Mucosa of rectum (tissue), 2 donors: ENCODE data around the gene ASCC2.
"Not testable (repeated sequence)": the region's sequence is repeated elsewhere in the genome, so short reads cannot be mapped to it uniquely, and the experiment has no call there.

ENCODE experiments used
- H3K27ac ChIP-seq, 2 donors: one replicate each; pipeline ENCODE4 v1.7.0; 2013; ENCODE audit warnings: inconsistent platforms in 2 of 2, low read depth in 2 of 2, low read length in 2 of 2
- H3K27me3 ChIP-seq, 2 donors: one replicate each; pipeline ENCODE4 v1.7.0; 2013; ENCODE audit warnings: low read length in 2 of 2; ENCODE audit not compliant: control insufficient read depth in 2 of 2, insufficient read depth in 2 of 2
- H3K36me3 ChIP-seq, 2 donors: one replicate each; pipeline ENCODE4 v1.7.0; 2013; ENCODE audit warnings: low read length in 2 of 2; ENCODE audit not compliant: control insufficient read depth in 2 of 2, insufficient read depth in 2 of 2
- H3K4me1 ChIP-seq, 2 donors: one replicate each; pipeline ENCODE4 v1.7.0; 2013; ENCODE audit warnings: low read length in 2 of 2, mild to moderate bottlenecking in 1 of 2; ENCODE audit not compliant: control insufficient read depth in 2 of 2, insufficient read depth in 2 of 2
- H3K4me3 ChIP-seq, 2 donors: one replicate each; pipeline ENCODE4 v1.7.0; 2013; ENCODE audit warnings: low read length in 2 of 2
- H3K9ac ChIP-seq, 2 donors: one replicate each; pipeline ENCODE4 v1.7.0; 2013; ENCODE audit warnings: low read length in 2 of 2, low read depth in 1 of 2, mild to moderate bottlenecking in 1 of 2
- H3K9me3 ChIP-seq, 2 donors: one replicate each; pipeline ENCODE4 v1.7.0; 2013; ENCODE audit warnings: low read length in 2 of 2; ENCODE audit not compliant: control insufficient read depth in 2 of 2
- donor health status: healthy.
- donor health status: Normal muscosa, but diverticular disease.

ASCC2 gene

GRCh38 chr22:29859030-29859429 lies 21.0 kb upstream of the ASCC2 start:
- H3K36me3 ChIP-seq, H3K9ac ChIP-seq, H3K9me3 ChIP-seq, H3K4me3 ChIP-seq, H3K27me3 ChIP-seq, H3K27ac ChIP-seq, H3K4me1 ChIP-seq: not testable (repeated sequence)

DNA sequence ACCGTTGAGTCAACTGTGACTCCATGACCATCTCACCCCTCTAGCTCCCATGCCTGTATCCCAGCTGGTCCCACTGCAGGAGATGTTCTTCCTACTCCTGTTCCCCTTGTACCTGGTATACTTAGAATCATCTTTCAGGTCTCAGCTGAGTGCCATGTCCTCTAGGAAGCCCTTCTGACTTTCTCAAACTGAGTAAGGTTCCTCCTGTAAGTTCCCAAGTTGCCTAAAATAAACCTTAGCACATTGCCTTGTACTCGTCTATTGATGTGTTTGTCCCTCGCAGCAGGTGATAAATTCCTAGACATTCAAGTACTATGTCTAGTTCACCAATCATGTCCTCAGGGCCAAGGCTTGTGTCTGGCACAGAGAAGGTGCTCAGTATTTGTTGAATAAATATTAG lies 18.4 kb upstream of the ASCC2 start:
- Histone ChIP-seq H3K4me1 (no peaks in the 10 kb centered on the region), H3K9me3 (no peaks in the 10 kb centered on the region), H3K36me3 (no peaks in the 10 kb centered on the region), H3K27ac (no peak overlapping the region), H3K4me3 (no peak overlapping the region), H3K9ac (no peak overlapping the region), H3K27me3 (no peaks in the 10 kb centered on the region)

DNA sequence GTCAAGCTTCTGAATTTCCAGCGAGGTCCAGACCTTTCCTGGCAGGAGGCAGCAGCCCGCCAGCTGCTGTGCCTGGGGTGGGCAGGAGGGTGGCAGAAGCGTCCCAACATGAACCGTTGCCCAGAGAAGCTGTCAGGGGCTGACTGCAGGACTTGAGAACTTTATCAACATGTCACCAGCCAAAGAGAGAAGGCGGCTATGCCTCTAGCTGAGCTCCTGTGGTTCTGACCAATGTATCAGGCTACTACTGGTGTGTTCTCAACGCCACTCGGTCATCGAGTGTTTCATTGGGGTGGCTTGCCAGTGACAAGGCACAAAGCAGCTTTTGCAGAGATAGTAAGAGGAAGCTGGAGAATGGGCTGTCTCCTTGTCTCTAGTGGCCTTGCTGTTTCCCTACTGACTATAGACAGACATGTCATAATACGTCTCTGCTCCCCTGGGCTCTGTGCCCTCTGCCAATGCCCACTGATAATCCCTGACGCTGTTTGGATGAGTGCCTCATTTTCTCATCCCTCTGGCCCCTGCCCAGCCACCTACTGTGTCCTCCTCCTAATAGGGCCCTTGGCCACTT lies 17.6 kb upstream of the ASCC2 start:
- no peak overlapping the region for H3K9ac ChIP-seq
- no peaks in the 10 kb centered on the region for H3K36me3 ChIP-seq
- no peaks in the 10 kb centered on the region for H3K9me3 ChIP-seq
- no peaks in the 10 kb centered on the region for H3K4me1 ChIP-seq
- no peak overlapping the region for H3K27ac ChIP-seq
- no peak overlapping the region for H3K4me3 ChIP-seq
- H3K27me3 ChIP-seq: no peaks in the 10 kb centered on the region

DNA sequence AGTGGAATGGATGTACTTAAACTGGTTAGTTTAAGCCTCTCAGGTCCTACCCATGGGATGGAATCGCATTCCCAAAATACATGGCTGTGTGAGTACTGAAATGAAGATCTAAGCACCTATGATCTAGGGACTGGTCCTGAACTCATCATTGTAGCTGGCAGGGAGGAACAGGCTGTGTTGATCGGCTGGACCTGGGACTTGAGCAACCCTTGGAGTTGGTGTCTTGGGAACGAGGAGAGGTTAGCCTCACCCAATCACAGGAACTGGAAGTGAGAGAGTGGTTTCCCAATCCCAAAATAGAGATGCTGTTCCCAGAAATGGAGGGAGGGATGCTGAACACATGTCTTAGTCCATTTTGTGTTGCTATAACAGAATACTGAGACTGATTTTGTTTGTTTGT lies 16.4 kb upstream of the ASCC2 start:
- Histone ChIP-seq H3K9me3 (no peaks in the 10 kb centered on the region), H3K36me3 (no peaks in the 10 kb centered on the region), H3K4me3 (no peak overlapping the region), H3K4me1 (no peaks in the 10 kb centered on the region), H3K27ac (no peak overlapping the region), H3K27me3 (no peaks in the 10 kb centered on the region), H3K9ac (no peak overlapping the region)

- H3K27me3 ChIP-seq: no peaks in the 10 kb centered on the region
- H3K36me3 ChIP-seq: no peaks in the 10 kb centered on the region
- no peak overlapping the region for H3K9ac ChIP-seq
- H3K4me1 ChIP-seq: no peaks in the 10 kb centered on the region
- no peaks in the 10 kb centered on the region for H3K9me3 ChIP-seq
- no peak overlapping the region for H3K4me3 ChIP-seq
- no peak overlapping the region for H3K27ac ChIP-seq
These were observed 10.0 kb upstream of the ASCC2 start for GRCh38 chr22:29848111-29848510.

DNA sequence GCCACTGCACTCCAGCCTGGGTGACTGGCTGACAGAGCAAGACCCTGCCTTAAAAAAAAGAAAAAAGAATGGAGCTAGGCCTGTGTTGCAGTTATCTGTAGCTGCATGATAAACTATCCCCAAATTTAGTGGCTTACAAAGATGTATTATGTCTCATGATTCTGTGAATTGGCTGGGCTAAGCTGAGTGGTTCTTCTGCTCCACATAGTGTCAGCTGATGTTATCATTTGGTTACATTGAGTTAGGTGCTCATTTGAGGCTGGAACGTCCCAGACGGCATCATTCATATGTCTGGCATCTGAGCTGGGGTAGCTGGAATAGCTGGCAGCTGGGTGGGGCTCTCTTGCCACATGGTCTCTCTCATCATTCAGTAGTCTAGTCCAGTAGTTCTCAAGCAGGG lies 8.2 kb upstream of the ASCC2 start:
- no peak overlapping the region for H3K9ac ChIP-seq
- H3K4me1 ChIP-seq: no peaks in the 10 kb centered on the region

GRCh38 chr22:29842740-29843139 lies 4.7 kb upstream of the ASCC2 start:
- Histone ChIP-seq H3K9me3 (no peaks in the 10 kb centered on the region), H3K27ac (no peak overlapping the region), H3K4me1 (peaks cover 0 to 4% of the 10 kb centered on the region in 2 donors), H3K36me3 (no peaks in the 10 kb centered on the region), H3K27me3 (no peaks in the 10 kb centered on the region), H3K4me3 (no peak overlapping the region), H3K9ac (no peak overlapping the region)

More for the DNA sequence above, 8.2 kb upstream of the ASCC2 start:
- H3K9me3 ChIP-seq: no peaks in the 10 kb centered on the region
- H3K27ac ChIP-seq: no peak overlapping the region
- H3K4me3 ChIP-seq: no peak overlapping the region
- H3K27me3 ChIP-seq: no peaks in the 10 kb centered on the region
- no peaks in the 10 kb centered on the region for H3K36me3 ChIP-seq

- no peaks in the 10 kb centered on the region for H3K9me3 ChIP-seq
- H3K36me3 ChIP-seq: no peaks in the 10 kb centered on the region
- no peak overlapping the region for H3K27ac ChIP-seq
- H3K9ac ChIP-seq: no peak overlapping the region
- H3K4me3 ChIP-seq: no peak overlapping the region
- no peaks in the 10 kb centered on the region for H3K27me3 ChIP-seq
- peaks cover 3 to 9% of the 10 kb centered on the region in 2 donors for H3K4me1 ChIP-seq
These were observed 4.1 kb upstream of the ASCC2 start for GRCh38 chr22:29842172-29842571.

DNA sequence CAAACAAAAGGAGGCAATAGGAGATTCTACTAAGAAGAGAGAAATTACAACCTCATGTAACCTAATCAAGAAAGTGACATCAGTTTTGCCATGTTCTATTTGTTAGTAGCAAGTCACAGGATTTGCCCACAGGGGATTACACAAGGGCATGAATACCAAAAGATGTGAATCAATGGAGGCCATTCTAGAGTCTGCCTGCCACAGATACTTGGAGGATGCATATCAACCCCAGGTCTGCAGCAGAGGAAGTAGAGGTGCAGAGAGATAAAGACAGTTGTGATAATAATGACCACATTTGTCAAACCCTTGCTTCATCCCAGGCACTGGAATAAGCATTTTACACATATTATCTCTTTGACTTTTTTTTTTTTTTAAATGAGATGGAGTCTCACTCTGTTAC lies 2.4 kb upstream of the ASCC2 start:
- no peak overlapping the region for H3K9ac ChIP-seq
- H3K27ac ChIP-seq: no peak overlapping the region
- peaks cover 0 to 4% of the 10 kb centered on the region in 2 donors for H3K36me3 ChIP-seq
- H3K27me3 ChIP-seq: no peaks in the 10 kb centered on the region
- peaks cover 3 to 9% of the 10 kb centered on the region in 2 donors for H3K4me1 ChIP-seq
- H3K4me3 ChIP-seq: no peak overlapping the region
- no peaks in the 10 kb centered on the region for H3K9me3 ChIP-seq

GRCh38 chr22:29839039-29839438 lies 965 bp upstream of the ASCC2 start:
- peak overlapping the region in 1 of 2 donors; percentile 88 for H3K4me3 ChIP-seq
- peaks cover 5 to 10% of the 10 kb centered on the region in 2 donors for H3K36me3 ChIP-seq
- H3K4me1 ChIP-seq: peaks cover 3 to 9% of the 10 kb centered on the region in 2 donors
- no peak overlapping the region for H3K9ac ChIP-seq
- no peaks in the 10 kb centered on the region for H3K27me3 ChIP-seq
- no peaks in the 10 kb centered on the region for H3K9me3 ChIP-seq
- no peak overlapping the region for H3K27ac ChIP-seq

DNA sequence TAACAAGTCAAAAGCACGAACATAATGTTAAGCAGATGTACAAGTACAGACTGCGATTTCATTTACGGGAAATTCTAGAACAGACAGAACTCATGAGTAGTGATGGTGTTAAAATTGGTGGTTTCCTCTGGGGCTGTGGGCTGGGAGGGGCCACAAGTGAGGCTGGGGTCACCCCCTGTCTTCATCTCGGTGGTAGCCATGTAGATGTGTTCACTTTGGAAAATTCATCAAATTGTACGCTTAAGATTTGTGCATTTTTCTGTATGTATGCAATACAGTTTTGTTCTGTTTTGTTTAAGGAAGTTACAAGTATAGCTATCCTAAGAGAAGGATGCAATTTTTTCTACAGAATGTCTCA lies 504 bp upstream of the ASCC2 start:
- Histone ChIP-seq H3K9me3 (no peaks in the 10 kb centered on the region), H3K9ac (peak overlapping the region; percentile 70 to 81), H3K27me3 (no peaks in the 10 kb centered on the region), H3K27ac (peak overlapping the region; percentile 79 to 86), H3K4me1 (peaks cover 3 to 9% of the 10 kb centered on the region in 2 donors), H3K4me3 (peak overlapping the region; percentile 71 to 88), H3K36me3 (peaks cover 10 to 14% of the 10 kb centered on the region in 2 donors)
